ENCODE results near the gene CMBL. TPM values are rescaled to one million over a fixed set of nuclear protein-coding genes. Genes with fewer than 3 reads are reported as not detected.
"Not testable (repeated sequence)": the region's sequence is repeated elsewhere in the genome, so short reads cannot be mapped to it uniquely, and the experiment has no call there.

The CMBL gene
- total and polyA plus RNA-seq, 2 experiments from 2014 or later, result 1.3 to 3.9 TPM

GRCh38 chr5:10352430-10353240, 44.9 kb upstream of the CMBL start:
- peaks cover 39% of the 10 kb centered on the region for H3K4me1 ChIP-seq (ENCODE audit: low read depth)
- no peaks in the 10 kb centered on the region for H3K27me3 ChIP-seq
- no peaks in the 10 kb centered on the region for H3K9me3 ChIP-seq (ENCODE audit: low read depth)
- TF ChIP-seq CTCF (IDR thresholded peaks at IDR 0.05; ENCODE audit: low read depth, low read length), result no peak
- H3K4me3 ChIP-seq, result peak overlapping the region; percentile 90
- DNase-seq (ENCODE audit: low read depth in 1 of 2, low spot score in 1 of 2), result peak; percentile 40 to 62
- H3K36me3 ChIP-seq, result no peaks in the 10 kb centered on the region
- H3K27ac ChIP-seq, result peak overlapping the region; percentile 99

GRCh38 chr5:10351919-10352318, 44.2 kb upstream of the CMBL start:
- no peak for TF ChIP-seq CTCF (IDR thresholded peaks at IDR 0.05; ENCODE audit: low read depth, low read length)
- Histone ChIP-seq H3K36me3 (no peaks in the 10 kb centered on the region), H3K9me3 (ENCODE audit: low read depth) (no peaks in the 10 kb centered on the region), H3K27me3 (no peaks in the 10 kb centered on the region), H3K4me1 (ENCODE audit: low read depth) (peaks cover 31% of the 10 kb centered on the region), H3K27ac (peak overlapping the region; percentile 99), H3K4me3 (no peak overlapping the region)
- no peak for DNase-seq (ENCODE audit: low read depth in 1 of 2, low spot score in 1 of 2)

- TF ChIP-seq CTCF (IDR thresholded peaks at IDR 0.05; ENCODE audit: low read depth, low read length), result no peak
- peaks cover 26% of the 10 kb centered on the region for H3K4me1 ChIP-seq (ENCODE audit: low read depth)
- H3K4me3 ChIP-seq, result no peak overlapping the region
- H3K27ac ChIP-seq, result peak overlapping the region; percentile 99
- DNase-seq (ENCODE audit: low read depth in 1 of 2, low spot score in 1 of 2), result peak; percentile 67 to 87
- no peaks in the 10 kb centered on the region for H3K9me3 ChIP-seq (ENCODE audit: low read depth)
- H3K27me3 ChIP-seq, result no peaks in the 10 kb centered on the region
- H3K36me3 ChIP-seq, result no peaks in the 10 kb centered on the region
Observed at GRCh38 chr5:10351199-10351905, 43.6 kb upstream of the CMBL start.

GRCh38 chr5:10348258-10348657, 40.6 kb upstream of the CMBL start:
- no peak for DNase-seq (ENCODE audit: low read depth in 1 of 2, low spot score in 1 of 2)

GRCh38 chr5:10344461-10345106, 36.9 kb upstream of the CMBL start:
- H3K9me3 ChIP-seq (ENCODE audit: low read depth), result not testable (repeated sequence)

More at GRCh38 chr5:10348258-10348657, 40.6 kb upstream of the CMBL start:
- no peaks in the 10 kb centered on the region for H3K27me3 ChIP-seq
- no peak for TF ChIP-seq CTCF (IDR thresholded peaks at IDR 0.05; ENCODE audit: low read depth, low read length)
- no peaks in the 10 kb centered on the region for H3K9me3 ChIP-seq (ENCODE audit: low read depth)
- H3K36me3 ChIP-seq, result no peaks in the 10 kb centered on the region
- no peak overlapping the region for H3K27ac ChIP-seq
- H3K4me3 ChIP-seq, result no peak overlapping the region
- peaks cover 12% of the 10 kb centered on the region for H3K4me1 ChIP-seq (ENCODE audit: low read depth)

More at GRCh38 chr5:10344461-10345106, 36.9 kb upstream of the CMBL start:
- H3K27ac ChIP-seq; H3K27me3 ChIP-seq; H3K36me3 ChIP-seq; DNase-seq (ENCODE audit: low read depth in 1 of 2, low spot score in 1 of 2); H3K4me3 ChIP-seq; H3K4me1 ChIP-seq (ENCODE audit: low read depth): not testable (repeated sequence)

All from cardiac muscle cell (in vitro differentiated cells and primary cell).